HL-60/S4 treated with retinoic acid at 250 ng/mL for 4 days and 3 days (cell line): Measurements from ENCODE around the gene ADORA1.

Source experiments
- in situ Hi-C: fragments of 300-500 bp; cut with MboI; formaldehyde crosslinking; loops from 2 replicates; pipeline ENCODE4 v1.7.0; 2022; ENCODE audit warnings: low sequenced_read_pairs

The ADORA1 gene

DNA sequence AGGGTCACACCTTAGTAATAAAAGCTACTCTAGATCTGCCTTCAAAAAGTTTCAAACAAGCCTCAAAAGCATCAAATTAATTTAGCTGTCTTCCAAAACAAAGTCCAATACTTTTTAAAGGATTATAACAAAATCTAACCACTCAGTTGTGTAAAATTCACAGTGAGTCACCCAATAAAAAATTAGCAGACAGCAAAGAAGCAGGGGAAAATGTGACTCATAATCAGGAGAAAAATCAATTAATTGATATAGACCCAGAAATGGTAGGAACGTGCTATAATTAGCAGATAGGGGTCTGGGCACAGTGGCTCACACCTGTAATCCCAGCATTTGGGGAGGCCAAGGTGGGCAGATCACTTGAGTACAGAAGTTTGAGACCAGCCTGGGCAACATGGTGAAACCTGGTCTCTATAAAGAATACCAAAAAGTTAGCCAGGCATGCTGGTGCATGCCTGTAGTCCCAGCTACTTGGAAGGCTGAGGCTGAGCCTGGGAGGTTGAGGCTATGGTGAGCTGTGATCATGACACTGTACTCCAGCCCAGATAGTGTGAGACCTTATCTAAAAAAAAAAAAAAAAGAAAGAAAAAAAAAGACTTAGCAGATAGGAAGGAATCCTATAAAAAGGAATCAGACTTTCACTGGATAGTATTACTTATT lies 33.6 kb upstream of the ADORA1 start:
- in situ Hi-C loops: no loop called here

DNA sequence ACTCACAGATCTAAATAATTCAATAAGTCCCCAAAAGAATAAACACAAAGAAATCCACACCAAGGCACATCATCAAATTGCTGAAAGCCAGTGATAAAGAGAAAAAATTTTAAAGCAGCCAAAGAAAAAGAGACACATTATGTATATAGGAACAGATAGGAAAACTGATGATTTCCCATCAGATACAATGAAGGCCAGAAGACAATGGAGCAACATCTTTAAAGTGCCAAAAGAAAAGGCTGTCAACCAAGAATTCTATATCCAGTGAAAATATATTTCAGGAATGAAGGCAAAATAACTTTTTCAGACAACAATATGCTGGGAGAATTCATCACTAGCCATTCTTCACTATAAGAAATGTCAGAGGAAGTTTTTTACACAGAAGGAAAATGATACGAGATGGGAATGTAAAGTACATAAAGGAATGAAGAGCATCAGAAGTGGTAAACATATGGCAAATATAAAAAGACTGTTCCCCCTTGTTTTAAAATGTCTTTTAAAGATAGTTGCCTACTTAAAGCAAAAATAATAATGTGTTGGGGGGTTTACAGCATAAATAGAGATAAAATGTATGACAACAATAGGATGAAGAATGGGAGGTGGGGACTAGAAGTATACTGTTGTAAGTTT lies 32.4 kb upstream of the ADORA1 start:
- in situ Hi-C loops: no loop called here

DNA sequence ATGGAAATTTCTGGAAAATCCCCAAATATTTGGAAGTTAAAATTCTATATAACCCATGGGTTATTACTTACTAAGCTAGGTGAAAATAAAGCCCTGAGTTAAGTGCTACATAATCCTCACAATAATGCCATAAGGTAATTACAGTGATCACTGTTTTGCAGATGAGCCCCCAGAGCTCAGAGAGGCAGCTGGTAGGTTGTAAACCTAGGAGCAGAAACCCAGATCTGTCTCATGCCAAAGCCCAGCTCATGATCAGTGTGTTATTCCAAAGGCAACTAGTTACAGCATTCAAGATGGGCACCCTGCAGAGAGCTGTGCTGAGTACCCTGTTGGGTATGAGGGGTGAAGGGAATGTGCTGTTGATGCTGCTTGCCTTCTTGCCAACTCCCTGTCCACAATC lies 31.0 kb upstream of the ADORA1 start:
- in situ Hi-C loops: no loop called here

DNA sequence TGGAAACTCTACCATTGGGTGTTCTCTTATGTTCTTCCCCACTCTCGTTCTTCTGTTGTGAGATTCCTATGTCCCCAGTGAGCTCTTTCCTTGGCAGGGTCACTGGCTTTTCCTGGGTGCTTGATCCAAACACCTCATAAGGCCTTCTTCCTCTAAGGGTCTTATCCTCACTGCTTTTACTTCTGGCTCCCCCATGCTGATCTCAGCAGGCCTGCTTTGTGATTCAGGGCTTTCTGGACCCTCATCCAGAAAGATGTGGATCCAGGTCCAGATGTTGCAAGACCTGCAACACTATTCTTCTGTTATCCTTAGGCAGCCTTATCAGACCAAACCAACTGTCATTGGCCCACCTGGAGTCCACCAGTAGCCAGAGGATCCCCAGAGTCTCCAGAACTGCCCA lies 30.5 kb upstream of the ADORA1 start:
- in situ Hi-C loops: no loop called here

DNA sequence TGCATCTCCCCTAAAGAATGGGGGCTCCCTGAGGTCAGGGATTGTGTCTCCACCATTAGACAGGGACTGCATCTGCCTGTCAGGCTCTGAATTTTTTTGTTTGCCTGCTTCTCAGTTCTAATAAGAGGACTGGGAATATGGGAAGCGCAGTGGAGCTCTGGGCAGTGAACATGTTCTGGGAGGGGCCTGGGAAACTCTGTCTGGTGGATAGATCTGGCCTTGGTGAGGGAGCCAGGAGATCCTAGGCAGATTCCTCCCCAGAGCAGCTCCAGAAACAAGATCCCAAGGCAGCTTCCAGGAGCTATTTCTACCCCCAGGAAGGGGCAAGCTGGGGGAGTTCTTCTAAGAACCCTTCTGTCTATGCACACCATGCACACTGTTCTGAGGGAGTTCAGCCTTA lies 29.1 kb upstream of the ADORA1 start:
- in situ Hi-C loops: no loop called here

DNA sequence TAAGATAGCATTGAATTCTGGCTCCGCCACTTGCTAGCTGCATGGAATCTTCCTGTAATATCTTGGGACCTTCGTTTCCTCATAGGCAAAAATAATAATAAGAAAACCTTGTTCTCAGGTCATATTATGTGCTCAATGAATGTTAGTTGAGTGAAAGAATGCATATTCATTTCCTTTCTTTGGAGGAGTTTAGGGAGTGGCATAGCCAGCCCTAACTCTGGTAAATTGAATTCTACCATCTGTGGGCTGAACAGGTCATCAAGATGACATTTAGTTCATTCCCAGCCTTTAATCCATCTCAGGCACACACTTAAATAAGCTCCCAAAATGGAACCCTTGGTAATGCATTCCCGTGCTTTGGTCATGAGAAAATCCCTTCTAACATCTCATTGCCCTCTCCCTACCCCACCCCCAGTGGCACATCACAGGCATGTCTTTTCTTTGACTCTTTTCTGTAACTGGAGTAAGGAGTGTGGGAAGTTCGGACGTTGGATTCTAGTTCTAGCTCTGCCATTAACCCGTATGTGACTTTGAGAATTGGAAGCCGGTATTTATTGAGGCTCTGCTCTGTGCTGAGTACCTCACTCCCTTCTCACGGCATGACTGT lies 28.5 kb upstream of the ADORA1 start:
- in situ Hi-C loops: no loop called here

DNA sequence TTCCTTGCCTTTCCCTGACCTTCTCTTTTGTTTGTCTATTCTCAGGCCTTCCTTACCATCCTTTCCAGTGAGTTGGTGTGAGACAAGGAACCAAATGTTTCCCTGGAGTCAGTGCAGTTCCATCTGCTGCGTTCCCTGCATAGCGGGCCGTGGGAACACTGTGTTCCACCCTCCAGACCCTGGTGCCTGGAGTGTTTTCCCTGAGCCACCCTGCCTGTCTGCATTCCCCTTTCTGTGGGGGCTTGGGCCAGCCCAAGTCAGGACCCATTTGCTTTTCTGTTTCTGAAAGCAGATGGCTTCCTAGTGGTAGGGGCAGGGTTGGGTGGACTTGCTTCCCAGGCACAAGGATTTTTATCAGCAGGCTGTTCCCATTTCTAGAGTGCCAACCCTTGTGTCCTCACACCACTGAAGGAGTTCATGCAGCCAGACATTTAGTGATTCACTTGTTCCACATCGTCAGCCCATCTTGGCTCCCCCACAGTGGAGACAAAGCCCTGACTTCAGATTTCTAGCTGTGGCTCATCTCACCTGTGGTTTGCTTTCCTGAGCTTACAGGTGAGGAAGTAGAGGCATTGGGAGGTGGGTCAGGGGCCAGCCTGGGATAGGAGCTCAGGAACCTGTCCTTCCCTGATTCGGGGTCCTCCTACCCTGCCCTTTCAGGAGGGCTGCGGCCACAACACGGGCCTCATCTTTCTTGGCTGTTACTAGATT lies 27.6 kb upstream of the ADORA1 start:
- in situ Hi-C loops: no loop called here

DNA sequence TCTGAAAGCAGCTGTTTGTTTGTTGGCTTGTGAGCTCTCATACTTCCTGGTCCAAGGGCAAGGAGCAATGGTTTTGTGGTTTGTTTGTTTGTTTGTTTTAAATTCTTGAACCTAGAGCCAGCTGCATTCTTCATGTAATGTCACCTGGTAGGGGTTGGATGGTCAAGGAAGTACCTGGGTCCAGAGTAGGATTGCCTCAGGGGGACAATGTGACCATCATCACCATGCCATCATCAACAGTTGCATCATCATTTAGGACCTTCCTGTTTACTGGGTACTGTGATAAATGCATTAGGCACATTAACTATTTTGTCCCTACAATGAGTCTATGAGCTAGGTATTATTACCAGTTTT lies 27.0 kb upstream of the ADORA1 start:
- in situ Hi-C loops: no loop called here

DNA sequence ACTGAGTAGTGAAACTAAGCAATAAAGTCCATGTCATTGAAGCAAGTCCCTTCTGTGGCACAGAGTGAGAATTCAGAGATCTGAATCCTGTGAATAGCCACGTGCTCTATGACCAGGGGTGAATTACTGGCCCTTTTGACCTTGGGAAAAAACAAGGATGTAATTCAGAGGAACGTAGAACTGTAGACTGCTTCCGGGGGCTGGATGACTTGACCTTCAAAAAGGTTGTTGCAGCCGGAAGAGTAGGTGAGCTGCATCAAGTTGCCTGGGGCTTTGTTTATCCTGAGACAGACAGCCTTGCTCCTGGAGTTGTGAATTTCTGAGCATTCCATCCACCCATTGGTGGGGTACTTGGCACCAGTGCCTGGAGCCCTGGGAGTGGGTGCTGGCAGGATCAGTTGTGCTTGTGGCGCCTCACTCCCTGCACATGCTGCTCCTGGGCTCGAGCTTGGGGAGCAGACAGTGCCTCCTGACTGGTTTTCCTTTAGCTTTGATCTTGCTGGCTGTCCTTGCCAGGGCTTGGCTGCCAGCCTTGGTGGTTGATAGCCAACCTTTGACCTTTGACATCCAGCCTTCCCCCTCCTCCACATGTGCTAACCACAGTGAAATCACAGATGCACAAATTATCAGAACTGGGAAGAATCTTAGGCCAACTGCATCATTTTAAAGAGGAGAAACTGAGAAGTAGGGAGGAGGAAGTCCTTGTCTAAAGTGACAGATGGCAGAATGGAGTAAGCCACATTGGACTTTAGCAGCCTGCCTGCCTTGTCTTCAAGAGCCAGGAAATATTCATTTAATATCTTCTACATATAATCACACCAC lies 25.5 kb upstream of the ADORA1 start:
- in situ Hi-C loops: no loop called here

DNA sequence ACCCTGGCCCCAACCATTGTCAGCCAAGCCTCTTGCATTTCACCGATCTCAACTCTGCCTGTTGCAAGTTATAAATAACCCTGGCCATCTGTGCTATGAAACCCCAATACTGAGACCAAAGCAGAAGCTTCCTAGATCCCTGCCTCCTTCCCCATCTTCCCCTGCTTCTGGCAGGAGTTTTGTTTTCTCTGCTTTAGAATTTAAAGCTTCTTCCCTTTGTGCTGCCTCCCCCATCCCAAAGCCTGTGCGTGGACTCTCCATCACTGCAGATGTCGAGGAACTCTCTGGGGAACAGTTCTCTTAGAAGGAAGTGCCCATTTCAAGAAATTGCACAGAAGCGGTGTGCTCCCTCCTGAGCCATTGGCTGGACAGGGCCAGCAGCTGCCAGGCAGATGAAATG lies 24.3 kb upstream of the ADORA1 start:
- in situ Hi-C loops: no loop called here

DNA sequence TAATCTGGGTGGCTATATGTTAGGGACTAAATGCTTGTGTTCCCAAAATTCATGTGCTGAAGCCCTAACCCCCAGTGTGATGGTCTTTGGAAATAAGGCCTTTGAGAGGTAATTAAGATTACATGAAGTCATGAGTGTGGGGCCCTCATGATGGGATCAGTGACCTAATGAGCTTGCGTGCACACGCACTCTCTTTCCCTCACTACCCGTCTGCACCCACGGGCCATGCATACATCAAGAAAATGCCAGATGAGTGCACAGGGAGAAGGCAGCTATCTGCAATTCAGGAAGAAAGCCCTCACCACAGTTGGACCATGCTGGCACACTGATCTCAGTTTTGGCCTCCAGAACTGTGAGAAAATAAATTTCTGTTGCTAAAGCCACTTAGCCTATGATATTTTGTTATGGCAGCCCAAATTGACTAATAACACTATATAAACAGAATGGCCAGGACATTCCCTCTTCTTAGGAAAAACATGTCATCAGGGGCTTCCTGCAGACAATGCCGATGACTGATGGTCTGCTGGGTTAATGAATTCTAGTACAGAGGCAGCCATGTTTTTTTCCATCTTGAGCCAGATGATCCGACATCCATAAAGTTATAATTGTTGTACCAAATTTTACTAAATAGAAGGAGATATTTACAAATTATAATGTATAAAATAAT lies 23.6 kb upstream of the ADORA1 start:
- in situ Hi-C loops: no loop called here

DNA sequence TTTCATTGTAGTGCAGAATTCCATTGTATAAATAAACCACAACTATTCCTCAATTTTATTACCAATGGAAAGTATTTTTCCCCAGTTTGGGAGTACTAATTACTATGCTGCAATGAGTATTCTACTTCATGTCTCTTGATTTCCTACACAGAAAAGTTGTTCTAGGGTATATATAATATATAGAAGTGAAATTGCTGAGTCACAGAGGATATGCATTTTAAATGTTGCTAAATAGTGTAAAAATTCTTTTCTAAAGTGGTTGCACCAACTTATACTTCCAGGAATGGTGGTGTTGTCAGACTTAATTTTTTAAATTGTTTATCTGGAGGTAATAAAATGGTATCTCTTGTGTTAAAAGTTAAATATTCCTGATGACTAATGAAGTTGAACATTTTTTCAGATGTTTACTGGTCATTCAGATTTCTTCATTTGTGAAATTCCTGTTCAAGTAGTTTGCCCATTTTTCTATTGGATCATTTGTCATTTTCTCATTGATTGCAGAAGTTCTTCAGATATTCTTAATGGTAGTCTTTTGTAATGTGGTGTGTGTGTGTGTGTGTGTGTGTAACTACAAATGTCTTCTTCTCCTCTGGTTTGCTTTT lies 22.6 kb upstream of the ADORA1 start:
- in situ Hi-C loops: no loop called here

DNA sequence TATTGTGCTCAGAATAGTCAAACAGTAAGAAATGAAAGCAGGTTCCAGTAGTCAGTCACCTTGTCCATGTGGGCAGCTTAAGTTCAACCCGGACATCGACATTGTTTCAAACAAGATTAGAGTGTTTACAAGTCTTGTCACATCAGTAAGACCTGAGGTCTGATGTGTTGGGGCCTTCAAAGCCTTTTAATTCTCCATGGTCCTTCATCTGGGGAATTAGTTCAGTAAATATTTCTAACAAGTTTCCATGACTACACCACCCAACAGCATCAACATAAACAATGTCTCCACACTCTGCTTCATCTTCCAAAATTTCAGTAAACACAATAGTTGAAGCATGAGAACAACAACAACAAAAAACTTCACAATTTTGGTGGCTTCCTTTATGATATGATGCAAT lies 15.1 kb upstream of the ADORA1 start:
- in situ Hi-C loops: no loop called here

DNA sequence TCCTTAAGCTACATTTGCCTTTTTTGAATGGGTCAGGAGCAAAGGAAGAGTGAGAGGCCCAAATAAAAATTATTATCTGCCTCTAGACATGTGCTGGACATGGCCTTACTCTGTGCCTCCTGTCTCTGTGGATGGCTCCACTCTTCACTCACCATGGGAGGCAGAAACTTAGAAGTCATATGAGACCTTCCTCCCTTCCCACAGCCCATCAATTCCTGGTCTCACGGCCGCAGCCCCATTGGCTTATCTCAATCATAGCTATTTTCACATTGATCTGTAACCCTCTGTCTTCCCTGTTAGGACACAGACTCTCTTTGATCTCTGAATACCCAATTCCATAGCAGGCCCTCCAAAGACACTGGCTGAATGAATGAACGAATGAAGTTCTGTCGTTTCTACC lies 14.2 kb upstream of the ADORA1 start:
- in situ Hi-C loops: no loop called here

DNA sequence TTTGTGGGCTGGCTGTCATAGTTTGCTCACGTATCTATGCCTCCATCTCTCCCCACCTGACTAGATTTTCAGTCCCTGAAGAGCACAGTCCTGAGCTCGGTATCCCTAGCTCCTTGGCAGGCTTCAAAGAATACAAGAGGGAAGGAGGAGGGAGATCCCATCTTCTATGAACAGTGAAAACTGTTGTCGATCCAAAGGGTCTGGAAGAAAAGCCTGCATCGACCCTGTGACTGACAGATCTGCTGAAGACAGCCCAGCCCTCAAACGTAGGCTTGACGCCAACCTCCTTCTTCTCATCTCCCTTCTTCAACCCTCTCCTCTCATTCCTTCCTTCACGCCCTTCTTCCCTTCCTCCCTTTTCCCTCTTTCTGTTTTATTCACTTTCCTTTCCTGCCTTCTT lies 13.3 kb upstream of the ADORA1 start:
- in situ Hi-C loops: no loop called here

DNA sequence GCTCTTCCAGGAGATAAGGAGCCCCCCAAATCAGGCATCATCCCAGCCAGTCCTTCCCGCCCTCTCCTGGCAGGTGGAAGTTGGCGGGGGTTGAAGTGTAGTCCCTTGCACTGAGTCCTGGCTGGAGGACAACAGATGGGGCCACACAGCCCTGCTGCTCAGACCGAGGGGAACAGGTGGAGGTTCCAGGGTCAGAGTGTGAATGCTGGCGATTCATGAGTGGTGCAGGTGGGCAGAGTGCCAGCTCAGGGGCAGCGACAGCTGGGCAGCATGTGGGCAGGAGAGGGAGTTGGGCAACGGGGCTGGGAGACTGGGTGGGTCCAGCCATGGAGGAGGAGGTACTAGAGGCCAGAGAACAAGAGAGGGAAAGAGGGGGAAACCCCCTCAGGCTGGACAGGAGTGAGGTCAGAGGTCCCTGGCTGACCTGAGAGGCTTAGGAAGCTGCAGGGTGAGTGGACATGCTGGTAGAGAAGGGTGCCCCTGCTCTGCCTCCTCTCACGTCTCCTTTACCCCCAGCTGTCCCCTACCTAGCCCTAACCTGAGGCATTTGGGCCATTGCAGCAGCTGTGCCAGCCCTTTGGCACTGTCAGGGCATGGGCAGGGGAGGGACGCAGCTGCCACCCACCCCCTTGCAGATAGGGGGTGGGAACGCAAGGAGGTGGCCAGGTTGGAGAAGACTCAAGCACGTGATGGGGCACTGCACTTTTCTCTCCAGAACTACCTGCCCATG lies 11.3 kb upstream of the ADORA1 start:
- in situ Hi-C loops: no loop called here

DNA sequence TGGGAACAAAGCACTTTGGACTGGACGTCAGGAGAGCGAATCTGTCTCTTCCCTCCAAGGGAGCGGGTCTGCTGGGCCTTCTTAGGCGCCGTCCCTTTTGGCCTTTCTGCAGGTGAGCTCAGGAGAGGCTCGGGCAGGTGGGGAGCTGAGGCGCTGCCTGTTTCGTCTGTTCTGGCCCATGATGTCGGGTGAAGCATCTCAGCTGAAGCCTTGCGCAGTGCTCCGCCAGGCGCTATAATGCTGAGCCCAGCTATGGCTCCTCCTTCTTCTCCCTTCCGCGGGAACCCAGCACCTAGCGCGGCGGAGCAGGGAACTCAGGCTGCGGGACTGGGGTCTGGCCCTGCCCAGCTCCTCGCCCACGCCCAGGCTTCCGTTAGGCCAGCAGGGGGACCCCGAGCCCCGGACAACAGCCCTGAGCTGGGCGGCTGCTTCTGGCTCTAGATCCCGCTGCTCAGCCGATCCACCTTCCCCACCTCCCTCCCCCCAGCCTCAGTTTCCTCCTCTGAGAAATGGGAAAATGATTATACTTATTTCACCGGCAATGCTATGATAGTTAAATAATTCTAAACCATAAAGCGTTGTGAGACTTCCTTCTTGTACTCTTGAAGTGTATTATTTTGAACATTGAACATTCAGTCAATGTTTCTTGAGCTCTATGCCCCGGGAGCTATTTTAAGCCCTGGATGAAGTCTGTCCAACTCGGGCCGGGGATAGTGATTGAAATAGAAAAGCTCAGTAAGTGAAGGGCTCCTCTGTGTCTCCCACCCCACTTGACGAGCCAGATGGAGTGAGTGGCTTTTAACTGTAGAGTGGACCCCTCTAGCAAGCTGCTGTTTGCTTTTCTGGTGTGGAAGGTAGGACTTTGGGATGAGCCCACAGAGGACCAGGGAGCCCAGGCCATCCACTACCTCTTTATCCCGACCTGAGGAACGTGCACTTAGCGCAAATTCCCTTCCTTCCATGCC lies 9.6 kb upstream of the ADORA1 start:
- in situ Hi-C loops: no loop called here

DNA sequence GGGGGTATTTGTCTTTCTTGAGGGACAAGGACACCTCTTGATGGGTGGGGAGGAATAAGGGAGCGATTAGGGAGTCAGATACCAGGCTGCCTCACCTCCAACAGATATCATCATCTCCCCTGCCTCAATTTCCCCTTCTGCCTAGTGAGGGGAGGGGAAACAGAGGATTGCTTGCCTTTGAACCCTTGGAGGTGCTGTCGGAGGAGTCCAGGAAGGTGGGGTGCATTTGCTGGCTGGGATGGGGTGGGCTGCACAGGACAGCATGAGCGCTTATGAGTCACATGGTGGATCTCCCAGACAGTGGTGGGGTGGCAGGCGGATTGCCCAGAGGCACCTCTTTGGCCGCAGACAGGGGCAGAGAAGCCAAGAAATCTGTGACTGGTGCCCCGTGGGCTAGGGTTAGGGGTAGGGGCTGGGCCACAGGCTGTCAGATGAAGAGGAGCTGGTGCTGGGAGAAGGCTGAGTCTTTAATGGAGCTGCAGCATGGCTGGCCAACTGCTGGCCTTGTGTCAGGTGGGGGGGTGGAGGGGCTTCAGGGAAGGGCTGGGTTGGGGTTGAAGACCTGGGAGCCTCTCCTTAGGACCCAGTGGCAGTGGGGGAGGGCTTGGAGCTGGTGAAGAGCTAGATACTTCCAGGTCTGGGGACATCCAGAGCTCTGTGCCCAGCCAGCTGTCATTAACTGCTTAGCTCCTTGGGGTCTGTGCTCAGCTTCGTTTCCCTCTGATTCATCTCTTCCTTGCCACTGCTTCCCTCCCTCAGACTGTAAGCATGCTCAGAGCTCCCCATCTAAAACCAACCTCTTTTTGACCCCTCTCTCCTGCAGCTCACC lies 7.0 kb upstream of the ADORA1 start:
- in situ Hi-C loops: no loop called here
